GM18526 (cell line): ENCODE measurements around the gene COL6A5.

Experiments
- POLR2A ChIP-seq: IDR thresholded peaks from 3 replicates; pipeline ENCODE4 v1.6.1; 2011; ENCODE audit not compliant: insufficient read length; ENCODE audit errors: extremely low read depth

COL6A5 gene

DNA sequence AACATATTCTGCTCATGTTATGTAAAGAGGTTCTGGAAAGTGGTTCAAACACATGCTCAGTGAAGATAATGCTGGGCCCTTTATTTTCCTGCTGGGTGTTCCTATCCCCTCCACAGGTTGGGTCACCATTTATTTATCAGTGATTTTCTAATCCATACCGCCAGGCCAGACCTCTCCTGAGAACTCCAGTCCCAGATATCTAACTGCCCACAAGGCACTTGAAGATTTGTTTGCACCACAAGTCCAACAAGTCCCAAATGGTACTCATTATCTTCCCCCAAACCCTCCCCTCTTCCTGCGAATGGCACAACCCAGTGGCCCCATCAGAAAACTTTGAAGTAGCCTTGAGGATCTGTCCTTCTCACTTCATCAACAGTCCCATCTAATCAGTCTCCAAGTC is 176.9 kb downstream of the COL6A5 start:
- no peak for TF ChIP-seq POLR2A

GRCh38 chr3:130527426-130527825 is 182.0 kb downstream of the COL6A5 start:
- TF ChIP-seq POLR2A, result no peak

DNA sequence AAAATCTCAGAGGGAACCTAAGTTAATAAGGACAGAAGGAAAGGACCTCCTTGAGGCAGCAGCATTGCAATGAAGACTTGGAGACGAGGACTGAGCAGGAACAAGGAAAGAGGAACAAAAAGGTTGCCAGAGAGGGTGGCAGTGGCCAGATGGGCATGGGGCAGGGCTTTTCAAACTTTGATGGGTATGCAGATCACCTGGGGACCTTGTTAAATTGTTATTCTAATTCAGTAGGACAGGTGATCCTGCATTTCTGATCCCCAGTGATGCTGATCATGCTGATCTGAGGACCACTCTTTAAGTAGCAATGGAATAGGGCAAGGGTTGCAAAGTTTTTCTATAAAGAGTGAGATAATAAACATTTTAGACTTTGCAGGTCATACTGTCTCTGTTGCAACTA is 182.6 kb downstream of the COL6A5 start:
- TF ChIP-seq POLR2A, result no peak

- no peak for TF ChIP-seq POLR2A
These were observed 184.2 kb downstream of the COL6A5 start for GRCh38 chr3:130529486-130530215.

GRCh38 chr3:130533247-130533646 is 187.8 kb downstream of the COL6A5 start:
- no peak for TF ChIP-seq POLR2A
